Mesothelial cell of epicardium (in vitro differentiated cells): ENCODE data around the gene STARD8. TPM values are rescaled to one million over a fixed set of nuclear protein-coding genes. Genes with fewer than 3 reads are reported as not detected.
A peak's percentile ranks its signal among the peaks of the same experiment; 100 is the strongest.

Experiments
- DNase-seq, 2 experiments: peaks; one replicate each; pipeline ENCODE4 v3.0.0; 2021; ENCODE audit warnings: low spot score in 2 of 2; ENCODE audit not compliant: unreplicated experiment in 2 of 2
- H3K27ac Mint-ChIP-seq: 2 replicates; pipeline ENCODE4 v1.8.0; 2021; ENCODE audit warnings: mixed read lengths
- H3K27me3 Mint-ChIP-seq: 2 replicates; pipeline ENCODE4 v1.8.0; 2021; ENCODE audit warnings: low read depth, mixed read lengths
- H3K36me3 Mint-ChIP-seq: 2 replicates; pipeline ENCODE4 v1.8.0; 2021; ENCODE audit warnings: mixed read lengths
- H3K4me1 Mint-ChIP-seq: 2 replicates; pipeline ENCODE4 v1.8.0; 2021; ENCODE audit warnings: mixed read lengths
- H3K4me3 Mint-ChIP-seq: 2 replicates; pipeline ENCODE4 v1.8.0; 2021; ENCODE audit warnings: mild to moderate bottlenecking, moderate library complexity, mixed read lengths
- H3K9me3 Mint-ChIP-seq: 2 replicates; pipeline ENCODE4 v1.8.0; 2021; ENCODE audit warnings: mixed read lengths
- CTCF ChIP-seq: fragments of 200-600 bp; sonication (generic); IDR thresholded peaks from one replicate; pipeline ENCODE4 v1.5.0; 2021; ENCODE audit warnings: antibody characterized with exemption; ENCODE audit not compliant: unreplicated experiment
- total RNA-seq: library from RNA; stranded (reverse); gene quantifications from 3 replicates; pipeline ENCODE4 v1.2.1, GENCODE V29; 2021

STARD8 gene
- total RNA-seq, 1 donor from 2014 or later = 6.4 TPM

- DNase-seq = no peak
- peaks cover 3% of the 10 kb centered on the region for H3K27me3 Mint-ChIP-seq
- peaks cover 8% of the 10 kb centered on the region for H3K9me3 Mint-ChIP-seq
- peaks cover 18% of the 10 kb centered on the region for H3K4me1 Mint-ChIP-seq
- H3K27ac Mint-ChIP-seq = no peak overlapping the region
- H3K36me3 Mint-ChIP-seq = no peaks in the 10 kb centered on the region
- H3K4me3 Mint-ChIP-seq = no peak overlapping the region
- TF ChIP-seq CTCF = no peak
Measured at GRCh38 chrX:68682790-68683189, 35.3 kb downstream of the STARD8 start.

GRCh38 chrX:68683580-68683979, 36.1 kb downstream of the STARD8 start:
- H3K9me3 Mint-ChIP-seq = peaks cover 8% of the 10 kb centered on the region
- peaks cover 15% of the 10 kb centered on the region for H3K4me1 Mint-ChIP-seq
- H3K27ac Mint-ChIP-seq = no peak overlapping the region
- peaks cover 3% of the 10 kb centered on the region for H3K27me3 Mint-ChIP-seq
- no peak overlapping the region for H3K4me3 Mint-ChIP-seq
- DNase-seq = no peak
- TF ChIP-seq CTCF = no peak
- no peaks in the 10 kb centered on the region for H3K36me3 Mint-ChIP-seq

GRCh38 chrX:68684291-68684918, 36.9 kb downstream of the STARD8 start:
- TF ChIP-seq CTCF = no peak
- H3K4me1 Mint-ChIP-seq = peaks cover 15% of the 10 kb centered on the region
- H3K9me3 Mint-ChIP-seq = peaks cover 8% of the 10 kb centered on the region
- H3K27me3 Mint-ChIP-seq = peaks cover 3% of the 10 kb centered on the region
- H3K36me3 Mint-ChIP-seq = no peaks in the 10 kb centered on the region
- DNase-seq = peak in 1 of 2 experiments; percentile 47
- H3K4me3 Mint-ChIP-seq = no peak overlapping the region
- H3K27ac Mint-ChIP-seq = peak overlapping the region; percentile 34

GRCh38 chrX:68684919-68685304, 37.4 kb downstream of the STARD8 start:
- Mint-ChIP-seq H3K9me3 (peaks cover 8% of the 10 kb centered on the region), H3K4me1 (peaks cover 15% of the 10 kb centered on the region), H3K36me3 (no peaks in the 10 kb centered on the region), H3K4me3 (no peak overlapping the region), H3K27me3 (peaks cover 3% of the 10 kb centered on the region), H3K27ac (no peak overlapping the region)
- TF ChIP-seq CTCF = no peak
- no peak for DNase-seq

- no peak for DNase-seq
- H3K4me3 Mint-ChIP-seq = peak overlapping the region; percentile 62
- peak overlapping the region; percentile 3 for H3K27ac Mint-ChIP-seq
- H3K27me3 Mint-ChIP-seq = peaks cover 3% of the 10 kb centered on the region
- peaks cover 15% of the 10 kb centered on the region for H3K4me1 Mint-ChIP-seq
- no peak for TF ChIP-seq CTCF
- peaks cover 8% of the 10 kb centered on the region for H3K9me3 Mint-ChIP-seq
- no peaks in the 10 kb centered on the region for H3K36me3 Mint-ChIP-seq
Measured at GRCh38 chrX:68685685-68686084, 38.2 kb downstream of the STARD8 start.
